Mesothelial cell of epicardium (in vitro differentiated cells): ENCODE data around the gene GPR3. TPM values are rescaled to one million over a fixed set of nuclear protein-coding genes. Genes with fewer than 3 reads are reported as not detected.

Experiments
- DNase-seq, 2 experiments: peaks; one replicate each; pipeline ENCODE4 v3.0.0; 2021; ENCODE audit warnings: low spot score in 2 of 2; ENCODE audit not compliant: unreplicated experiment in 2 of 2
- H3K27ac Mint-ChIP-seq: 2 replicates; pipeline ENCODE4 v1.8.0; 2021; ENCODE audit warnings: mixed read lengths
- H3K27me3 Mint-ChIP-seq: 2 replicates; pipeline ENCODE4 v1.8.0; 2021; ENCODE audit warnings: low read depth, mixed read lengths
- H3K36me3 Mint-ChIP-seq: 2 replicates; pipeline ENCODE4 v1.8.0; 2021; ENCODE audit warnings: mixed read lengths
- H3K4me1 Mint-ChIP-seq: 2 replicates; pipeline ENCODE4 v1.8.0; 2021; ENCODE audit warnings: mixed read lengths
- H3K4me3 Mint-ChIP-seq: 2 replicates; pipeline ENCODE4 v1.8.0; 2021; ENCODE audit warnings: mild to moderate bottlenecking, moderate library complexity, mixed read lengths
- H3K9me3 Mint-ChIP-seq: 2 replicates; pipeline ENCODE4 v1.8.0; 2021; ENCODE audit warnings: mixed read lengths
- CTCF ChIP-seq: fragments of 200-600 bp; sonication (generic); IDR thresholded peaks from one replicate; pipeline ENCODE4 v1.5.0; 2021; ENCODE audit warnings: antibody characterized with exemption; ENCODE audit not compliant: unreplicated experiment
- total RNA-seq: library from RNA; stranded (reverse); gene quantifications from 3 replicates; pipeline ENCODE4 v1.2.1, GENCODE V29; 2021

The GPR3 gene
- total RNA-seq, 1 donor from 2014 or later: 1.7 TPM

GRCh38 chr1:27365372-27366112, 26.9 kb upstream of the GPR3 start:
- Mint-ChIP-seq H3K9me3 (no peaks in the 10 kb centered on the region), H3K4me1 (peaks cover 18% of the 10 kb centered on the region), H3K27ac (peak overlapping the region; percentile 92), H3K27me3 (peaks cover 8% of the 10 kb centered on the region), H3K36me3 (peaks cover 1% of the 10 kb centered on the region), H3K4me3 (peak overlapping the region; percentile 80)
- peak; percentile 73 to 76 for DNase-seq
- TF ChIP-seq CTCF: no peak

- peak overlapping the region; percentile 80 for H3K4me3 Mint-ChIP-seq
- no peak for TF ChIP-seq CTCF
- H3K27ac Mint-ChIP-seq: peak overlapping the region; percentile 92
- H3K27me3 Mint-ChIP-seq: peaks cover 3% of the 10 kb centered on the region
- peak; percentile 50 to 76 for DNase-seq
- peaks cover 18% of the 10 kb centered on the region for H3K4me1 Mint-ChIP-seq
- H3K9me3 Mint-ChIP-seq: no peaks in the 10 kb centered on the region
- H3K36me3 Mint-ChIP-seq: peaks cover 1% of the 10 kb centered on the region
Measured at GRCh38 chr1:27366113-27366410, 26.4 kb upstream of the GPR3 start.

GRCh38 chr1:27366411-27367159, 25.8 kb upstream of the GPR3 start, which contains the start of gene MAP3K6:
Gene MAP3K6 (minus strand): TSS chr1:27366961. CDS start chr1:27366597, 364 bp downstream.
- TF ChIP-seq CTCF: no peak
- H3K27ac Mint-ChIP-seq: peak within 1 kb of the TSS; percentile 92
- H3K9me3 Mint-ChIP-seq: no peaks in the 10 kb centered on the region
- H3K27me3 Mint-ChIP-seq: no peaks in the 10 kb centered on the region
- peak in 1 of 2 experiments; percentile 71 for DNase-seq
- peaks cover 18% of the 10 kb centered on the region for H3K4me1 Mint-ChIP-seq
- H3K36me3 Mint-ChIP-seq: peaks cover 1% of the 10 kb centered on the region
- peak within 1 kb of the TSS; percentile 80 for H3K4me3 Mint-ChIP-seq

GRCh38 chr1:27367160-27367650, 25.2 kb upstream of the GPR3 start:
- no peak for TF ChIP-seq CTCF
- H3K27me3 Mint-ChIP-seq: no peaks in the 10 kb centered on the region
- H3K27ac Mint-ChIP-seq: no peak overlapping the region
- H3K4me3 Mint-ChIP-seq: peak overlapping the region; percentile 69
- peaks cover 18% of the 10 kb centered on the region for H3K4me1 Mint-ChIP-seq
- no peak for DNase-seq
- peaks cover 1% of the 10 kb centered on the region for H3K36me3 Mint-ChIP-seq
- no peaks in the 10 kb centered on the region for H3K9me3 Mint-ChIP-seq

GRCh38 chr1:27368869-27369582, 23.4 kb upstream of the GPR3 start:
- DNase-seq: no peak
- no peaks in the 10 kb centered on the region for H3K36me3 Mint-ChIP-seq
- TF ChIP-seq CTCF: no peak
- no peak overlapping the region for H3K4me3 Mint-ChIP-seq
- no peaks in the 10 kb centered on the region for H3K9me3 Mint-ChIP-seq
- H3K27me3 Mint-ChIP-seq: no peaks in the 10 kb centered on the region
- H3K4me1 Mint-ChIP-seq: peaks cover 18% of the 10 kb centered on the region
- no peak overlapping the region for H3K27ac Mint-ChIP-seq
